SK-N-SH (cell line): ENCODE measurements around the gene CREB5. TPM values are rescaled to one million over a fixed set of nuclear protein-coding genes. Genes with fewer than 3 reads are reported as not detected.
"Not testable (repeated sequence)": the region's sequence is repeated elsewhere in the genome, so short reads cannot be mapped to it uniquely, and the experiment has no call there.

Source experiments
- CTCF ChIA-PET: fragments of 300-600, 350-600 bp; formaldehyde crosslinking; extraction: SDS; loops from one replicate; lab custom pipeline; 2021; lab: Yijun Ruan, JAX
- POLR2A ChIA-PET: fragments of 350-600 bp; sonication (Branson Sonifier 250); formaldehyde crosslinking; extraction: SDS; loops from one replicate; lab custom pipeline; 2020; ENCODE audit warnings: antibody characterized with exemption, inconsistent platforms; lab: Yijun Ruan, JAX
- DNase-seq: peaks from one replicate; pipeline ENCODE4 v3.0.0; 2012
- H2AFZ ChIP-seq: fragments of 200-600 bp; sonication (generic); 2 replicates; pipeline ENCODE4 v1.8.1; 2016; ENCODE audit warnings: antibody characterized with exemption, mild to moderate bottlenecking, low read depth
- H3F3A ChIP-seq: fragments of 200-600 bp; sonication (generic); replicated peaks from 2 replicates; pipeline ENCODE3; 2016; ENCODE audit warnings: antibody characterized with exemption, mild to moderate bottlenecking; ENCODE audit not compliant: insufficient read depth
- H3K27ac ChIP-seq, 2 experiments: fragments of 200-500 bp in 1 of 2; fragments of 200-600 bp in 1 of 2; sonication (Bioruptor generic) in 1 of 2; sonication (generic), shearing (Covaris generic) in 1 of 2; 2 replicates each; pipeline versions ENCODE4 v1.5.1 to v1.6.1; 2014 to 2016; ENCODE audit warnings: low read depth in 2 of 2, inconsistent platforms in 1 of 2, low read length in 1 of 2, mild to moderate bottlenecking in 1 of 2, mixed read lengths in 1 of 2
- H3K27me3 ChIP-seq: fragments of 200-600 bp; sonication (generic), shearing (Covaris generic); 2 replicates; pipeline ENCODE4 v1.6.1; 2016; ENCODE audit warnings: mixed run types; ENCODE audit not compliant: insufficient read depth
- H3K36me3 ChIP-seq, 2 experiments: fragments of 200-500 bp in 1 of 2; fragments of 200-600 bp in 1 of 2; sonication (Bioruptor generic) in 1 of 2; sonication (generic) in 1 of 2; replicated peaks in 1 of 2; 2 replicates each; pipeline versions ENCODE3 to v1.5.1; 2014 to 2016; ENCODE audit warnings: low read length in 1 of 2, mild to moderate bottlenecking in 1 of 2; ENCODE audit not compliant: insufficient read depth in 2 of 2, control insufficient read depth in 1 of 2
- H3K4me1 ChIP-seq, 2 experiments: fragments of 200-500 bp in 1 of 2; fragments of 200-600 bp in 1 of 2; sonication (Bioruptor generic) in 1 of 2; sonication (generic), shearing (Covaris generic) in 1 of 2; 2 replicates each; pipeline versions ENCODE4 v1.5.1 to v1.6.1; 2014 to 2016; ENCODE audit warnings: low read depth in 1 of 2, low read length in 1 of 2, mixed run types in 1 of 2; ENCODE audit not compliant: insufficient read depth in 2 of 2, control insufficient read depth in 1 of 2
- H3K4me2 ChIP-seq: fragments of 200-600 bp; sonication (generic), shearing (Covaris generic); 2 replicates; pipeline ENCODE4 v1.6.1; 2017; ENCODE audit warnings: mixed run types
- H3K4me3 ChIP-seq, 2 experiments: fragments of 200-500 bp in 1 of 2; fragments of 200-600 bp in 1 of 2; sonication (Bioruptor generic) in 1 of 2; sonication (generic), shearing (Covaris generic) in 1 of 2; 2 replicates each; pipeline versions ENCODE4 v1.5.1 to v1.8.1; 2014 to 2016; ENCODE audit warnings: low read depth in 2 of 2, inconsistent platforms in 1 of 2, low read length in 1 of 2, mild to moderate bottlenecking in 1 of 2, mixed read lengths in 1 of 2, moderate library complexity in 1 of 2
- H3K79me2 ChIP-seq: fragments of 200-600 bp; sonication (generic); 2 replicates; pipeline ENCODE4 v1.8.1; 2017; ENCODE audit warnings: mild to moderate bottlenecking; ENCODE audit not compliant: insufficient read depth
- H3K9ac ChIP-seq: fragments of 200-600 bp; sonication (generic); 2 replicates; pipeline ENCODE4 v1.6.1; 2017; ENCODE audit warnings: mixed run types
- H3K9me2 ChIP-seq: fragments of 200-600 bp; sonication (generic); 2 replicates; pipeline ENCODE4 v1.6.1; 2017; ENCODE audit warnings: mixed run types
- H3K9me3 ChIP-seq: fragments of 200-600 bp; sonication (generic); 2 replicates; pipeline ENCODE4 v1.6.1; 2017; ENCODE audit warnings: mixed run types, mild to moderate bottlenecking, moderate library complexity
- H4K20me1 ChIP-seq: fragments of 200-600 bp; sonication (generic); 2 replicates; pipeline ENCODE4 v1.6.1; 2017; ENCODE audit warnings: mild to moderate bottlenecking, mixed run types; ENCODE audit not compliant: insufficient read depth
- GABPA ChIP-seq: IDR thresholded peaks from 2 replicates; pipeline ENCODE4 v1.4.0; 2012; ENCODE audit warnings: low read depth, mild to moderate bottlenecking
- GATA2 ChIP-seq: sonication (generic); formaldehyde crosslinking; IDR thresholded peaks from 2 replicates; pipeline ENCODE4 v1.5.0; 2020; ENCODE audit warnings: mild to moderate bottlenecking, missing genetic modification reagents
- JUND ChIP-seq: IDR thresholded peaks from 2 replicates; pipeline ENCODE4 v1.4.0; 2012
- MEF2A ChIP-seq: IDR thresholded peaks from 2 replicates; pipeline ENCODE4 v1.4.0; 2012; ENCODE audit warnings: low read depth, borderline replicate concordance
- RFX5 ChIP-seq: IDR thresholded peaks from 2 replicates; pipeline ENCODE4 v1.6.1; 2012; ENCODE audit warnings: mild to moderate bottlenecking, improper control_type of control experiment, low read length
- SIN3A ChIP-seq: IDR thresholded peaks from 2 replicates; pipeline ENCODE4 v1.6.1; 2012; ENCODE audit warnings: low read depth, mild to moderate bottlenecking, low read length, moderate library complexity, borderline replicate concordance
- TAF1 ChIP-seq: IDR thresholded peaks from 2 replicates; pipeline ENCODE4 v1.6.1; 2012; ENCODE audit warnings: low read depth, mild to moderate bottlenecking, low read length, moderate library complexity, borderline replicate concordance
- ZBTB33 ChIP-seq: IDR thresholded peaks from 2 replicates; pipeline ENCODE4 v1.4.0; 2012; ENCODE audit warnings: low read depth, borderline replicate concordance
- WGBS: methylation state at CpG from one replicate; pipeline ENCODE4 v1.1.6; 2017; ENCODE audit warnings: low lambda C conversion rate; 5-methylcytosine and 5-hydroxymethylcytosine counted together
- polyA plus RNA-seq, 3 experiments: library from polyadenylated mRNA; depleted of rRNA; stranded (reverse); fragments of >200 nt; gene quantifications; 2 replicates each; pipeline ENCODE4 v1.2.3, GENCODE V29; 2012

CREB5 gene
- polyA plus RNA-seq, 1 of the 3 experiments (the other 2 are of a cell fraction): 19.3 TPM

GRCh38 chr7:28785041-28785995 is 373.0 kb downstream of the CREB5 start:
- Histone ChIP-seq H3K4me3 (no peak overlapping the region), H3F3A (no peaks in the 10 kb centered on the region), H4K20me1 (no peaks in the 10 kb centered on the region), H3K79me2 (no peaks in the 10 kb centered on the region), H3K4me1 (peaks cover 0 to 15% of the 10 kb centered on the region in 2 experiments; a peak in 2 of 4 replicates), H3K27ac (no peak overlapping the region), H3K36me3 (no peaks in the 10 kb centered on the region), H3K9me2 (no peaks in the 10 kb centered on the region), H3K4me2 (no peak overlapping the region), H2AFZ (no peak overlapping the region), H3K27me3 (no peaks in the 10 kb centered on the region), H3K9me3 (no peaks in the 10 kb centered on the region), H3K9ac (no peak overlapping the region)
- TF ChIP-seq ZBTB33 (no peak), TAF1 (no peak), MEF2A (no peak), JUND (no peak), SIN3A (no peak)
- 90% methylated on average over 14 of the region's 14 CpGs for WGBS
- no peak for DNase-seq
- ChIA-PET CTCF (interaction anchor here (0.6 to 1.0 kb wide), 3 partner anchors 18 to 410 kb away, joined by 3 to 4 read pairs (median 3); no protein-coding TSS in a partner anchor), POLR2A (no interaction called here)

GRCh38 chr7:28786156-28786555 is 373.8 kb downstream of the CREB5 start:
- WGBS: 92% methylated on average over 5 of the region's 5 CpGs
- DNase-seq, H4K20me1 ChIP-seq, H3K79me2 ChIP-seq, H3K27ac ChIP-seq, POLR2A ChIA-PET, H3K27me3 ChIP-seq, H3K9me3 ChIP-seq, H3K36me3 ChIP-seq, H3K9ac ChIP-seq, H3K4me2 ChIP-seq, H2AFZ ChIP-seq, H3K9me2 ChIP-seq, H3F3A ChIP-seq, H3K4me3 ChIP-seq: not testable (repeated sequence)
- CTCF ChIA-PET: interaction anchor here (0.6 kb wide), 1 partner anchor 410 kb away, joined by 4 read pairs; no protein-coding TSS in a partner anchor
- H3K4me1 ChIP-seq: peaks cover 0 to 15% of the 10 kb centered on the region in 2 experiments; a peak in 2 of 4 replicates

GRCh38 chr7:28787106-28787505 is 374.8 kb downstream of the CREB5 start:
- H2AFZ ChIP-seq: no peak overlapping the region
- DNase-seq: no peak
- no peak overlapping the region for H3K4me3 ChIP-seq
- no peaks in the 10 kb centered on the region for H3K79me2 ChIP-seq
- no peaks in the 10 kb centered on the region for H3K36me3 ChIP-seq
- H4K20me1 ChIP-seq: no peaks in the 10 kb centered on the region
- POLR2A ChIA-PET: no interaction called here
- TF ChIP-seq MEF2A (no peak), RFX5 (no peak), GABPA (no peak), GATA2 (no peak)
- peaks cover 0 to 15% of the 10 kb centered on the region in 2 experiments; a peak in 2 of 4 replicates for H3K4me1 ChIP-seq
- no peak overlapping the region for H3K9ac ChIP-seq
- H3K4me2 ChIP-seq: no peak overlapping the region
- no peaks in the 10 kb centered on the region for H3K27me3 ChIP-seq
- no peaks in the 10 kb centered on the region for H3F3A ChIP-seq
- no peak overlapping the region for H3K27ac ChIP-seq
- no peaks in the 10 kb centered on the region for H3K9me2 ChIP-seq
- CTCF ChIA-PET: interaction anchor here (0.9 to 1.8 kb wide), 4 partner anchors 16 to 67 kb away, joined by 3 to 6 read pairs (median 3); no protein-coding TSS in a partner anchor
- no peaks in the 10 kb centered on the region for H3K9me3 ChIP-seq
